Measurements from ENCODE around the gene SMAD6. TPM values are rescaled to one million over a fixed set of nuclear protein-coding genes. Genes with fewer than 3 reads are reported as not detected.

The SMAD6 gene
- total and polyA plus RNA-seq, 2 of the 4 experiments (the other 2 are of a cell fraction): 4.8 to 8.5 TPM

DNA sequence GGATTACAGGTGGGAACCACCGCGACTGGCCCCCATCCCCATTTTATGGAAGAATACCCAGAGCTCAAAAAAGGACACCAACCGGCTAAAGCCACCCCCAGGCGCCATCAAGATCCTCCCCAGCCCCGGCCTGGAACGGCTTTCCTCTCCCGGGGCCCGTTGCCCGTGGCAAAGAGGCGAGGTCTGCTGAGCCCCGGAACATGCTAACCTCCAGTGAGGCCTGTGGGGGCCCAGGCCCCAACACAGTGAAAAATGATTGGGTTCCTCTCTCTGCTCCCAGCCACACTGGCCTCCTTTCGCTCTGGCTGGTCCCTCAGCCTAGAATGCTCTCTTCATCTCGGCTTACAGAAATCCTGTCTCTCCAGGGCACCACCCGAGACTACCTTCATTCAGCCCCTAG lies 46.5 kb upstream of the SMAD6 start:
- H3K4me1 ChIP-seq (ENCODE audit: control insufficient read depth, insufficient read depth, low read length): no peaks in the 10 kb centered on the region; the same call in 1 of the 2 replicates
- ChIA-PET CTCF (no interaction called here), POLR2A (ENCODE audit: unreplicated experiment) (no interaction called here)
- no peak overlapping the region for H2AK9ac ChIP-seq (replicated peaks; ENCODE audit: low read depth, low read length, poor library complexity)
- no peak overlapping the region for H3K56ac ChIP-seq (ENCODE audit: extremely low read depth, insufficient read depth, low read length)
- no peak overlapping the region for H2BK120ac ChIP-seq (ENCODE audit: low read depth, low read length)
- no peak overlapping the region for H3K4ac ChIP-seq (ENCODE audit: low read depth, low read length)
- no peak overlapping the region for H2AK5ac ChIP-seq (ENCODE audit: low read depth, low read length)
- no peak overlapping the region for H3K9ac ChIP-seq (ENCODE audit: low read depth, low read length)
- no peaks in the 10 kb centered on the region for H4K20me1 ChIP-seq (ENCODE audit: insufficient read depth, low read length)
- H3K23ac ChIP-seq (ENCODE audit: low read depth, low read length): no peak overlapping the region
- peaks cover 4% of the 10 kb centered on the region; the same call in 1 of the 2 replicates for H3K9me1 ChIP-seq (ENCODE audit: insufficient read depth, low read length)
- H3K18ac ChIP-seq (ENCODE audit: low read depth, low read length): no peak overlapping the region
- BruUV-seq (replicated peaks): no TSS peak
- intact Hi-C loops (cut with micrococcal nuclease) (no loop called here), in situ Hi-C loops (cut with MboI; ENCODE audit: low sequenced_read_pairs) (no loop called here), dilution Hi-C loops (cut with HindIII; ENCODE audit: low sequenced_read_pairs, unreplicated experiment) (no loop called here)
- no peak overlapping the region for H3K4me3 ChIP-seq (ENCODE audit: insufficient read depth, low read depth, low read length)
- H2BK20ac ChIP-seq (ENCODE audit: low read depth, low read length): no peak overlapping the region
- no peak overlapping the region for H4K8ac ChIP-seq (ENCODE audit: low read depth in 2 of 2, low read length in 2 of 2)
- TF ChIP-seq BHLHE40 (IDR thresholded peaks at IDR 0.05; ENCODE audit: low read depth, low read length) (no peak), RAD21 (IDR thresholded peaks at IDR 0.05; ENCODE audit: low read length) (no peak)
- TF ChIP-seq, protein P1, sequence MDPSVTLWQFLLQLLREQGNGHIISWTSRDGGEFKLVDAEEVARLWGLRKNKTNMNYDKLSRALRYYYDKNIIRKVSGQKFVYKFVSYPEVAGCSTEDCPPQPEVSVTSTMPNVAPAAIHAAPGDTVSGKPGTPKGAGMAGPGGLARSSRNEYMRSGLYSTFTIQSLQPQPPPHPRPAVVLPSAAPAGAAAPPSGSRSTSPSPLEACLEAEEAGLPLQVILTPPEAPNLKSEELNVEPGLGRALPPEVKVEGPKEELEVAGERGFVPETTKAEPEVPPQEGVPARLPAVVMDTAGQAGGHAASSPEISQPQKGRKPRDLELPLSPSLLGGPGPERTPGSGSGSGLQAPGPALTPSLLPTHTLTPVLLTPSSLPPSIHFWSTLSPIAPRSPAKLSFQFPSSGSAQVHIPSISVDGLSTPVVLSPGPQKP (IDR thresholded peaks at IDR 0.05; ENCODE audit: borderline replicate concordance, low read depth, low read length): no peak
- no peaks in the 10 kb centered on the region for H3K36me3 ChIP-seq (ENCODE audit: control insufficient read depth, insufficient read depth, low read length)
- no peak overlapping the region for H2BK5ac ChIP-seq (ENCODE audit: low read depth, low read length, poor library complexity, severe bottlenecking)
- H3K27ac ChIP-seq (ENCODE audit: insufficient read depth, low read length): no peak overlapping the region
- H3K4me2 ChIP-seq (ENCODE audit: low read depth, low read length): no peak overlapping the region
- no peaks in the 10 kb centered on the region for H3K9me3 ChIP-seq (ENCODE audit: control insufficient read depth, insufficient read depth, low read length)
- no peak overlapping the region for H3K14ac ChIP-seq (replicated peaks; ENCODE audit: low read depth, low read length)
- no peak for ATAC-seq (ENCODE audit: low read depth)
- no peak overlapping the region for H2BK15ac ChIP-seq (ENCODE audit: low read depth, low read length)
- WGBS, 2 experiments (ENCODE audit: extremely low coverage in 2 of 2, insufficient read length in 1 of 2): 88% methylated on average over 5 of the region's 14 CpGs; no CpG with 5 or more reads in 1 of the 2 experiments
- peak overlapping the region; percentile 51 for H2AFZ ChIP-seq (replicated peaks; ENCODE audit: low read length, poor library complexity)
- peaks cover 7% of the 10 kb centered on the region; the same call in 1 of the 2 replicates for H3K27me3 ChIP-seq (ENCODE audit: control insufficient read depth, insufficient read depth, low read length)
- no peak overlapping the region for H4K91ac ChIP-seq (ENCODE audit: insufficient read depth, low read depth, low read length)
- no peak overlapping the region for H4K5ac ChIP-seq (ENCODE audit: low read depth, low read length)
- H3K79me1 ChIP-seq (ENCODE audit: low read depth in 1 of 2, low read length in 2 of 2): no peaks in the 10 kb centered on the region
- DNase-seq: no peak

All from IMR-90 (cell line).